PC-3 (cell line): ENCODE measurements around the gene CD164L2. TPM values are rescaled to one million over a fixed set of nuclear protein-coding genes. Genes with fewer than 3 reads are reported as not detected.

Experiments
- ATAC-seq: fragments of 200-7000 bp; cut with Tn5 transposase; 2 replicates; pipeline ENCODE4 v1.9.1; 2020; ENCODE audit warnings: mild to moderate bottlenecking, moderate library complexity
- BruUV-seq: library from RNA; stranded (reverse); fragments of 400-500 nt; replicated peaks from 2 replicates; lab custom pipeline; 2021; lab: Mats Ljungman, UMichigan
- CTCF ChIA-PET: fragments of 300-600 bp; sonication (Branson Sonifier 250); formaldehyde crosslinking; loops from one replicate; lab custom pipeline; 2022; ENCODE audit warnings: antibody characterized with exemption; lab: Charles Lee
- POLR2A ChIA-PET: fragments of 300-600 bp; sonication (Branson Sonifier 250); formaldehyde crosslinking; loops from one replicate; lab custom pipeline; 2022; ENCODE audit warnings: antibody characterized with exemption; ENCODE audit not compliant: unreplicated experiment; lab: Charles Lee
- DNase-seq: peaks from one replicate; pipeline ENCODE4 v3.0.0-alpha.2; 2015
- H2AFZ ChIP-seq: fragments of 300-600 bp; sonication (generic); 2 replicates; pipeline ENCODE4 v1.6.0; 2016; ENCODE audit warnings: antibody characterized with exemption, low read length
- H3F3A ChIP-seq: fragments of 300-600 bp; sonication (generic); one replicate; pipeline ENCODE4 v1.6.0; 2017; ENCODE audit warnings: antibody characterized with exemption, low read length, control low read depth, mild to moderate bottlenecking; ENCODE audit not compliant: unreplicated experiment
- H3K27ac ChIP-seq: fragments of 300-600 bp; sonication (generic); 2 replicates; pipeline ENCODE4 v1.5.1; 2016; ENCODE audit warnings: mild to moderate bottlenecking, low read length
- H3K27me3 ChIP-seq: fragments of 300-600 bp; sonication (generic); 2 replicates; pipeline ENCODE4 v1.6.1; 2016; ENCODE audit warnings: low read length, mixed read lengths
- H3K36me3 ChIP-seq: fragments of 300-600 bp; sonication (generic); 2 replicates; pipeline ENCODE4 v1.6.1; 2016; ENCODE audit warnings: low read depth, mixed run types, low read length, mixed read lengths
- H3K4me1 ChIP-seq: fragments of 300-600 bp; sonication (generic); 2 replicates; pipeline ENCODE4 v1.5.1; 2016; ENCODE audit warnings: low read length; ENCODE audit not compliant: insufficient read depth
- H3K4me2 ChIP-seq: fragments of 300-600 bp; sonication (generic); 2 replicates; pipeline ENCODE4 v1.6.0; 2016; ENCODE audit warnings: low read length
- H3K4me3 ChIP-seq: fragments of 300-600 bp; sonication (generic); 2 replicates; pipeline ENCODE4 v1.5.1; 2016; ENCODE audit warnings: mild to moderate bottlenecking, low read length, mixed read lengths
- H3K79me2 ChIP-seq: fragments of 300-600 bp; sonication (generic); 2 replicates; pipeline ENCODE4 v1.6.1; 2017; ENCODE audit warnings: low read length, mixed read lengths
- H3K9ac ChIP-seq: fragments of 300-600 bp; sonication (generic); 2 replicates; pipeline ENCODE4 v1.6.0; 2016; ENCODE audit warnings: mild to moderate bottlenecking, low read length
- H3K9me2 ChIP-seq: fragments of 300-600 bp; sonication (generic); replicated peaks from 2 replicates; pipeline ENCODE4 v1.6.1; 2016; ENCODE audit warnings: mixed run types, low read length, mixed read lengths
- H3K9me3 ChIP-seq: fragments of 300-600 bp; sonication (generic); 2 replicates; pipeline ENCODE4 v1.6.1; 2016; ENCODE audit warnings: low read length, mixed read lengths
- H4K20me1 ChIP-seq: fragments of 300-600 bp; sonication (generic); 2 replicates; pipeline ENCODE4 v1.6.1; 2016; ENCODE audit warnings: low read length, mixed read lengths
- CTCF ChIP-seq: fragments of 300-600 bp; sonication (generic); conservative IDR thresholded peaks from 2 replicates; pipeline ENCODE4 v1.5.1; 2017; ENCODE audit warnings: antibody characterized with exemption, low read depth, mild to moderate bottlenecking, low read length
- EZH2 ChIP-seq: fragments of 300-600 bp; sonication (generic); IDR thresholded peaks from one replicate; pipeline ENCODE4 v1.6.1; 2017; ENCODE audit warnings: antibody characterized with exemption, mild to moderate bottlenecking, low read length; ENCODE audit not compliant: unreplicated experiment
- EZH2phosphoT487 ChIP-seq: fragments of 300-600 bp; sonication (generic); IDR thresholded peaks from 2 replicates; pipeline ENCODE4 v1.6.1; 2018; ENCODE audit warnings: mild to moderate bottlenecking, antibody characterized with exemption, low read length, borderline replicate concordance
- intact Hi-C: fragments of 100-400 bp; cut with micrococcal nuclease; formaldehyde crosslinking; loops from 2 replicates; pipeline ENCODE4 v1.9.0; 2023
- total RNA-seq: library from RNA; depleted of rRNA; stranded (reverse); fragments of >200 nt; gene quantifications from 2 replicates; pipeline ENCODE4 v1.2.3, GENCODE V29; 2014

Gene CD164L2
- total RNA-seq, 1 experiment from 2014 or later, result 0.47 TPM

- TF ChIP-seq EZH2phosphoT487 (no peak), EZH2 (no peak), CTCF (no peak)
- no TSS peak for BruUV-seq
- H3F3A ChIP-seq, result no peaks in the 10 kb centered on the region
- H3K9ac ChIP-seq, result peak overlapping the region; percentile 93
- intact Hi-C loops, result loop anchor here (2.0 kb wide), 2 partner anchors 23 to 43 kb away; partner anchors contain the start of gene TMEM222
- H2AFZ ChIP-seq, result peak overlapping the region; percentile 90
- peaks cover 10% of the 10 kb centered on the region for H3K79me2 ChIP-seq
- no peaks in the 10 kb centered on the region for H4K20me1 ChIP-seq
- H3K27ac ChIP-seq, result peak overlapping the region; percentile 55
- H3K9me2 ChIP-seq, result no peaks in the 10 kb centered on the region
- peak overlapping the region; percentile 97 for H3K4me2 ChIP-seq
- no peaks in the 10 kb centered on the region for H3K27me3 ChIP-seq
- ChIA-PET POLR2A (interaction anchor here (0.6 kb wide), 3 partner anchors 23 to 1140 kb away, joined by 3 to 21 read pairs (median 3); partner anchors contain the start of gene RCC1), CTCF (interaction anchor here (0.5 to 2.5 kb wide), 5 partner anchors 30 to 398 kb away, joined by 5 to 16 read pairs (median 11); no protein-coding TSS in a partner anchor)
- H3K9me3 ChIP-seq, result no peaks in the 10 kb centered on the region
- H3K4me3 ChIP-seq, result peak overlapping the region; percentile 89
- peak; percentile 61 for ATAC-seq
- DNase-seq, result peak; percentile 79
- H3K4me1 ChIP-seq, result peaks cover 13% of the 10 kb centered on the region
- no peaks in the 10 kb centered on the region for H3K36me3 ChIP-seq
Measured at GRCh38 chr1:27365372-27366112, 17.6 kb downstream of the CD164L2 start.

GRCh38 chr1:27364696-27365371 lies 18.3 kb downstream of the CD164L2 start:
- Histone ChIP-seq H3K9me3 (no peaks in the 10 kb centered on the region), H3F3A (no peaks in the 10 kb centered on the region), H3K27me3 (no peaks in the 10 kb centered on the region), H3K79me2 (peaks cover 10% of the 10 kb centered on the region), H3K9ac (no peak overlapping the region), H2AFZ (peak overlapping the region; percentile 90), H3K27ac (no peak overlapping the region), H3K9me2 (no peaks in the 10 kb centered on the region), H3K36me3 (no peaks in the 10 kb centered on the region; the same call in 1 of the 2 replicates), H3K4me2 (peak overlapping the region; percentile 97), H4K20me1 (no peaks in the 10 kb centered on the region), H3K4me1 (peaks cover 13% of the 10 kb centered on the region), H3K4me3 (peak overlapping the region; percentile 89)
- CTCF ChIA-PET, result interaction anchor here (2.5 kb wide), 1 partner anchor 65 kb away, joined by 11 read pairs; no protein-coding TSS in a partner anchor
- TF ChIP-seq EZH2phosphoT487 (no peak), EZH2 (no peak), CTCF (no peak)
- POLR2A ChIA-PET, result interaction anchor here (0.6 kb wide), 2 partner anchors 206 to 1141 kb away, joined by 3 read pairs; partner anchors contain the start of gene RCC1
- ATAC-seq, result no peak
- BruUV-seq, result TSS peak; percentile 72
- intact Hi-C loops, result loop anchor here (2.0 kb wide), 1 partner anchor 24 kb away; no protein-coding TSS in a partner anchor
- no peak for DNase-seq
